Common myeloid progenitor, CD34-positive (primary cell): ENCODE data around the gene MS4A8.
"Not testable (repeated sequence)": the region's sequence is repeated elsewhere in the genome, so short reads cannot be mapped to it uniquely, and the experiment has no call there.

Source experiments
- CTCF ChIA-PET: fragments of 350-600 bp; sonication (Branson Sonifier 250); formaldehyde crosslinking; loops from one replicate; lab custom pipeline; 2021; ENCODE audit warnings: antibody characterized with exemption; lab: Charles Lee
- POLR2A ChIA-PET: fragments of 350-600 bp; sonication (Branson Sonifier 250); formaldehyde crosslinking; loops from one replicate; lab custom pipeline; 2021; ENCODE audit warnings: antibody characterized with exemption; lab: Charles Lee
- DNase-seq, 3 donors: peaks; one replicate each; pipeline versions ENCODE4 v3.0.0 to v3.0.0-alpha.2; 2013
- H3K27ac ChIP-seq, 2 experiments: 1 replicate in 1 of 2; 2 replicates in 1 of 2; pipeline ENCODE4 v1.7.0; 2013; ENCODE audit warnings: inconsistent platforms in 2 of 2, low read length in 2 of 2, mild to moderate bottlenecking in 2 of 2, low read depth in 1 of 2, moderate library complexity in 1 of 2; ENCODE audit not compliant: severe bottlenecking in 2 of 2, insufficient read depth in 1 of 2, poor library complexity in 1 of 2
- H3K27me3 ChIP-seq, 5 experiments: replicated peaks in 2 of 5; 1 replicate in 3 of 5; 2 replicates in 2 of 5; pipeline versions ENCODE4 v1.6.1 to v1.7.0; 2013; ENCODE audit warnings: low read length in 4 of 5, mild to moderate bottlenecking in 2 of 5, moderate library complexity in 2 of 5, inconsistent platforms in 1 of 5; ENCODE audit not compliant: insufficient read depth in 5 of 5, control insufficient read depth in 4 of 5
- H3K36me3 ChIP-seq, 4 experiments: 1 replicate in 2 of 4; 2 replicates in 2 of 4; pipeline versions ENCODE4 v1.6.1 to v1.7.0; 2013; ENCODE audit warnings: low read length in 3 of 4, control low read depth in 1 of 4, mild to moderate bottlenecking in 1 of 4; ENCODE audit not compliant: control insufficient read depth in 4 of 4, insufficient read depth in 4 of 4
- H3K4me1 ChIP-seq, 4 experiments: 1 replicate in 3 of 4; 2 replicates in 1 of 4; pipeline versions ENCODE4 v1.6.1 to v1.7.1; 2013; ENCODE audit warnings: low read length in 3 of 4, mild to moderate bottlenecking in 3 of 4, control low read depth in 1 of 4, inconsistent platforms in 1 of 4, moderate library complexity in 1 of 4; ENCODE audit not compliant: control insufficient read depth in 4 of 4, insufficient read depth in 4 of 4; ENCODE audit errors: control extremely low read depth in 1 of 4
- H3K4me3 ChIP-seq, 7 experiments: 1 replicate in 4 of 7; 2 replicates in 3 of 7; pipeline versions ENCODE4 v1.5.1 to v1.7.0; 2013; ENCODE audit warnings: mild to moderate bottlenecking in 7 of 7, low read length in 6 of 7, moderate library complexity in 6 of 7, inconsistent platforms in 2 of 7, low read depth in 2 of 7, control low read depth in 1 of 7; ENCODE audit not compliant: insufficient read depth in 4 of 7, control insufficient read depth in 1 of 7; ENCODE audit errors: extremely low read depth in 1 of 7
- H3K9me3 ChIP-seq, 5 experiments: 1 replicate in 4 of 5; 2 replicates in 1 of 5; pipeline versions ENCODE4 v1.6.1 to v1.7.1; 2013; ENCODE audit warnings: low read length in 4 of 5, mild to moderate bottlenecking in 2 of 5, inconsistent platforms in 1 of 5, low read depth in 1 of 5, moderate library complexity in 1 of 5; ENCODE audit not compliant: control insufficient read depth in 4 of 5, insufficient read depth in 2 of 5; ENCODE audit errors: control extremely low read depth in 1 of 5
- WGBS: methylation state at CpG from one replicate; pipeline ENCODE4 v1.1.5; 2013; ENCODE audit not compliant: insufficient coverage; 5-methylcytosine and 5-hydroxymethylcytosine counted together

The MS4A8 gene

GRCh38 chr11:60706931-60707330 lies 7.5 kb downstream of the MS4A8 start:
- Histone ChIP-seq H3K4me3 (no peak overlapping the region), H3K9me3 (no peaks in the 10 kb centered on the region), H3K36me3 (no peaks in the 10 kb centered on the region), H3K27ac (no peak overlapping the region), H3K27me3 (peaks cover 0 to 2% (median 0%) of the 10 kb centered on the region in 5 experiments), H3K4me1 (no peaks in the 10 kb centered on the region)
- ChIA-PET POLR2A (no interaction called here), CTCF (interaction anchor here (0.7 kb wide), 1 partner anchor 178 kb away, joined by 3 read pairs; no protein-coding TSS in a partner anchor)
- 92% methylated on average over 4 of the region's 5 CpGs for WGBS
- no peak for DNase-seq

DNA sequence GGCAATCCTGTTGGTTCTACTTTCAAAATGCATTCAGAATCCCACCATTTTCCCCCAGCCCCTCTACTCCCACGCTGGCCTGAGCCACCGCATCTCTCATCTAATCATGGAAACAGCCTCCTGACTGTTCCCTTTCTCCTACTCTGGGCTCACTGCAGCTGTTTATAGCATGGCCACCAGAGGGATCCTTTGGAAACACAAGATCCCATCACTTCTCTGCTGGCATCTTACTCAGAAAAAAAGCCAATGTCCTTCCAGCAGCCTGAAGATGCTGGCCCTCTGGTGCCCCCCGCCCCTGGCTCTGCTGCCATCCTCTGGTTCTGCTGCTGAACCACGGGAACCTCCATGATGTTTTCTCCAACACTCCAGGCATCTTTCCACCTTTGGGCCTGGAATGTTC lies 11.1 kb downstream of the MS4A8 start:
- Histone ChIP-seq H3K27me3 (peaks cover 0 to 2% (median 0%) of the 10 kb centered on the region in 5 experiments), H3K4me1 (no peaks in the 10 kb centered on the region), H3K4me3 (no peak overlapping the region), H3K36me3 (no peaks in the 10 kb centered on the region), H3K9me3 (no peaks in the 10 kb centered on the region), H3K27ac (no peak overlapping the region)
- ChIA-PET POLR2A (no interaction called here), CTCF (interaction anchor here (1.5 kb wide), 1 partner anchor 9 kb away, joined by 5 read pairs; no protein-coding TSS in a partner anchor)
- no peak for DNase-seq
- 93% methylated on average over 4 of the region's 4 CpGs for WGBS

- H3K4me3 ChIP-seq: no peak overlapping the region
- CTCF ChIA-PET: interaction anchor here (1.5 kb wide), 1 partner anchor 10 kb away, joined by 5 read pairs; no protein-coding TSS in a partner anchor
- no peaks in the 10 kb centered on the region for H3K9me3 ChIP-seq
- no peaks in the 10 kb centered on the region for H3K4me1 ChIP-seq
- 100% methylated on average over 4 of the region's 4 CpGs for WGBS
- no peak for DNase-seq
- H3K27ac ChIP-seq: no peak overlapping the region
- H3K36me3 ChIP-seq: no peaks in the 10 kb centered on the region
- peaks cover 0 to 2% (median 0%) of the 10 kb centered on the region in 5 experiments for H3K27me3 ChIP-seq
- POLR2A ChIA-PET: no interaction called here
Observed at GRCh38 chr11:60711276-60711675, 11.9 kb downstream of the MS4A8 start.

DNA sequence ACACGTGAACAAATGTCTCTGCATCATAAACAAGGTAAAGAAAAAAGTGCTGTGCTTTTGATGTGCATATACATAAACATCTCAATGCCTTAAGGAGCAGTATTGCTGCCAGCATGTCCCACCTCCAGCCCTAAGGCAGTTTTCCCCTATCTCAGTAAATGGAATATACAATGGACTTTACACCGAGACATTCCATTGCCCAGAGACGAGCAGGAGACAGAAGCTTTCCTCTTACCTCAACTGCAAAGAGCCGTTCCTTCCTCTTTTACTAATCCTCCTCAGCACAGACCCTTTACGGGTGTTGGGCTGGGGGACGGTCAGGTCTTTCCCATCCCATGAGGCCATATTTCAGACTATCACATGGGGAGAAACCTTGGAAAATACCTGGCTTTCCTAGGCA lies 14.0 kb downstream of the MS4A8 start:
- H3K27me3 ChIP-seq, H3K27ac ChIP-seq, H3K36me3 ChIP-seq, H3K4me3 ChIP-seq, H3K4me1 ChIP-seq, CTCF ChIA-PET, DNase-seq, H3K9me3 ChIP-seq, POLR2A ChIA-PET: not testable (repeated sequence)
- 38% methylated on average over 4 of the region's 6 CpGs for WGBS

GRCh38 chr11:60717956-60718355 lies 18.5 kb downstream of the MS4A8 start:
- DNase-seq: no peak
- no peak overlapping the region for H3K27ac ChIP-seq
- WGBS: 86% methylated on average over 4 of the region's 5 CpGs
- ChIA-PET POLR2A (no interaction called here), CTCF (interaction anchor here (0.8 kb wide), 1 partner anchor 17 kb away, joined by 3 read pairs; no protein-coding TSS in a partner anchor)
- no peaks in the 10 kb centered on the region for H3K4me1 ChIP-seq
- H3K4me3 ChIP-seq: no peak overlapping the region
- peaks cover 0 to 5% (median 0%) of the 10 kb centered on the region in 5 experiments for H3K27me3 ChIP-seq
- peaks cover 0 to 13% (median 7%) of the 10 kb centered on the region in 5 experiments for H3K9me3 ChIP-seq
- H3K36me3 ChIP-seq: no peaks in the 10 kb centered on the region

DNA sequence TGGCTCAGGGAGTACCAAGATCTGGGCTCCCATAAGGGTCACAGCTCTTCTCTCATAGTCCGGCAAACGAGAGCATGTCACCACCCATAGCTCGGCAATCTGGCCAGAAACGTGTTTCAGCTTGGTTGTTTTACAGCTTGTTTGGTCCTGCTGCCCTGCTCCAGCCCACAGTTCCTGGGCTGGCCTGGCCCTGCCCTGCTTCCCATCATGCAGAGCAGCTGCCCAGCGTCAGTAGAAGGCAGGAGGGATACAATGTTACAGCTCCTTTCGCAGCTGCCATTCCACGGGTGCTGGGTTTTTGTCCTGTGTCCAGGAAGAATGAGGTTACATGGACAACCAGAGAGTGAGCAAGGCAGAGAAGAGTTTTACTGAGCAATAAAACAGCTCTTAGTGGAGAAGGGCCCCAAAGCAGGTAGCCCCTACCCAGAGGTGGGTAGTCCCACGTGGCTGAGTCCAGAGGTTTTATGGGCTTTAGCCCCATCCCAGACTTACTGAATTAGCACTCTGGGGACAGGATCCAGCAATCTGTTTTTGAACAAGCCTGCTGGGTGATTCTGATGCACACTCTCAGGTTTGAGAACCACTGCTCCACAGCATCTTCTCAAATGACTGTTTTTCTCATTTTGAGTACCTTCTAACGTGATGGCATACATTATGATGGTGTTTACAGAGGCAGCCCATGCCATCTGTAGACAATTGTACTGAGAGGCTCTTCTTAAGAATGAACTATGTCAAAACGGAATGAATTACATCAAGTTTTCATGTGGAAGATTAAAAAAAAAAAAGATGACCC lies 19.3 kb downstream of the MS4A8 start:
- CTCF ChIA-PET: interaction anchor here (0.8 kb wide), 1 partner anchor 18 kb away, joined by 3 read pairs; no protein-coding TSS in a partner anchor
- H3K4me1 ChIP-seq: no peaks in the 10 kb centered on the region
- no peak for DNase-seq
- peaks cover 0 to 5% (median 2%) of the 10 kb centered on the region in 5 experiments for H3K27me3 ChIP-seq
- 93% methylated on average over 9 of the region's 10 CpGs for WGBS
- H3K27ac ChIP-seq: no peak overlapping the region
- no peak overlapping the region for H3K4me3 ChIP-seq
- no peaks in the 10 kb centered on the region for H3K36me3 ChIP-seq
- POLR2A ChIA-PET: no interaction called here
- H3K9me3 ChIP-seq: peaks cover 0 to 13% (median 7%) of the 10 kb centered on the region in 5 experiments

DNA sequence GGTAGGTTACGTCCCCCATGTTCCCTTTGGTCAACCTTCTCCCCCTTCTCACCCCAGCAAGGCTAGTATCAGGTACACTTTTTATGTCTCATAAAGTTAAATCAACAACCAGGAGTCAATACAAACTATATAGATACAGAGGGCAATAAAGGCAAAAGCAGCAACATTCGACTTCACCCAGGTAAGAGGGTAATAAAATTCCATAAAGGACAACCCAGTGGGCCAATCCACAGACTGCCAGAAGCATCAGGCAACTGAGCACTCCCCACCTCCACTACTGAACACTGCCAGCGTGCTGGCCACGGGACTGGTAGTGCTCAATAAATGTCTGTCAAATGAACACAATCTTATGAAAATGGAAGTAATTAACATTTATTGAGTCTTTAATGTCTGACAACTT lies 20.0 kb downstream of the MS4A8 start:
- ChIA-PET POLR2A (no interaction called here), CTCF (no interaction called here)
- no peak for DNase-seq
- Histone ChIP-seq H3K36me3 (no peaks in the 10 kb centered on the region), H3K4me3 (no peak overlapping the region), H3K27ac (no peak overlapping the region), H3K27me3 (peaks cover 0 to 5% (median 4%) of the 10 kb centered on the region in 5 experiments), H3K9me3 (peaks cover 0 to 13% (median 7%) of the 10 kb centered on the region in 5 experiments), H3K4me1 (no peaks in the 10 kb centered on the region)
- 100% methylated on average over 1 of the region's 4 CpGs for WGBS
